Brain pericyte (primary cell): Measurements from ENCODE around the gene TBC1D5.

Experiments
- DNase-seq: peaks from one replicate; pipeline ENCODE4 v3.0.0-alpha.2; 2012; ENCODE audit warnings: low read depth, low spot score

TBC1D5 gene

DNA sequence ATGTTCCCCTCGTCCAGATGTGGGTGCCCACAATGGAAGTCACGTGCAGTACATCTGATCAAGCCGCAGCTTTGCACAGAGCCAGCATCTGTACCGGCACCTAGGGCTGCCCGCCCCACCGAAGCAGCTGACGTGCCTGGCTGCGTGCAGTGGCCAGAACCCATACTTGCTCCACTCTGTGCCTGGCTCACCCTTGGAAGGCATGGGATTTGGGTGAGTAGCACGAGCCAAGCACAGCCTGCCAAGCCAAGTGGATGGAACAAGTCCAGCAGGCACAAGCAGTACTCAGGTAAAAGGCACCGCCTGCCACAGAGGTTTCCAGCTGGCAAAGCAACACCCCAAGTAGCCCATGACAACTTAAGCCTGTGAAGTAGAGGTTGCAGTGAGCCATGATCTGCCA is 261.3 kb downstream of the TBC1D5 start:
- no peak for DNase-seq

DNA sequence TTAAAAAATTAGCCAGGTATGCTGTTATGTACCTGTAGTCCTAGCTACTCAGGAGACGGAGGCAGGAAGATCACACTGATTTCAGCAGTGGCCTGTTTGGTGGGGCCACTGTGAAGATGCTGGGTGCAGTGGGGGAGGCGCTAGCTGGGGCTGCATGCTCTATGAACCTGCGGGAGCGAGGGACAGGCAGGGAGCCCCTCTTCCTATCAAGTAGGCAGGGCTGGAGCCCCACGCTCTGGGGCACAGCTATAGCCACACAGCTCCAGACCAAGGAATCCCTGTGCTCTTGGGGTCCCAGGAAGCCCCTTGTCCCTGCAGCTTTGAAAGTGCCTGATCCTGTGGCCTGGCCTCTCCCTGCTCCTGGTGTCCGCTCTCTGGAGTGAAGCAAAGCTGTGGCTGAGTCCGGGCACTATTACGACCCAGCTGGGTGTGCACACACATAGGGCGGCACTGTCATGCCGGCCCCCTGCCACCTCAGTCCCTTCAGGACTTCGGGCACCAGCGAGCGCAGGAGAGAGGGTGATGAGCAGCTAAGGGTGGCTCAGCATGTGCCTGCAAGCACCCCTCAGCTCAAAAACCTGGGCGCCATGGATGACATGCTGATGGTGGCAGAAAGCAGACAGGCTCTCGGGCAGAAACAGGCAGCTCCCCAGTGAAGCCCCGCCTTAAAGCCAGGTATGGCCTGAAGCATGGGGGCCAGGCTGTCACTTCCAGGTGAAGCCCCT is 262.6 kb downstream of the TBC1D5 start:
- DNase-seq, result no peak

DNA sequence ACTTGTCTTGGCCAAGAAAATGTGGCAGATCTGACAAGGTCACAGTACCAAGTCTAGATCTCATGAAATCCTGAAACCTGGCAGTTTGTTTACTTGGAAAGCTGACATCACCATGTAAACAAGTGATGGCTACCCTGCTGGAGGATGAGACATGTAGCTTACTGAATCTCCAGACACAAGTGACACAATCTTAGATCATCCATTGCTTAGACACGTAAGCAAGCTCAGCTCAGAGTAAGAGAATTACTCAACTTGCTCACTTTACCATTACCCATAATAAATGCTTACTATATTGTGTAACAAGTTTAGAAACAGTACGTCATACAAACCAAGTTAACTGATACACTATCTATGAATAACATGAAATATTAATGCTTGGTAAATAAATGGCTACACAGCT is 263.8 kb downstream of the TBC1D5 start:
- DNase-seq, result no peak

- no peak for DNase-seq
Observed at GRCh38 chr3:17473761-17474160, 268.7 kb downstream of the TBC1D5 start.

DNA sequence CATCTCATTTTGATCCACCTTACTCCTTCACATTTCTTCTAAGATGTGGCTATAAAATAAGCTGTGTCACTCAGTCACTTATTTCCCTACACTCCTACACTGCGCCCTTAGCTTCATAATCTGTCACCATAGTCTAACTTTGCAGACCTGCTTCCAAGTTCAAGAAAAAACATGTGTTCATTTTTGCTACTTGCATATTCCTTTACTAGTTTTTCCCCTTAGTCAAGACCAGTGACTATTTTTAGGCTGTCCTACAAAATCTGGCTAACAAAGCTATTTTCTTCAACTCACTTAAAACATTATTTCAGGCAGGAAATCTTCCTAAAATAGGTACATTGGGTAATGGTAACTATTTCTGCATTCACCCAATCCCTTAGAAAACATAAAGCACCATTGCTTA is 272.5 kb downstream of the TBC1D5 start:
- DNase-seq, result no peak

DNA sequence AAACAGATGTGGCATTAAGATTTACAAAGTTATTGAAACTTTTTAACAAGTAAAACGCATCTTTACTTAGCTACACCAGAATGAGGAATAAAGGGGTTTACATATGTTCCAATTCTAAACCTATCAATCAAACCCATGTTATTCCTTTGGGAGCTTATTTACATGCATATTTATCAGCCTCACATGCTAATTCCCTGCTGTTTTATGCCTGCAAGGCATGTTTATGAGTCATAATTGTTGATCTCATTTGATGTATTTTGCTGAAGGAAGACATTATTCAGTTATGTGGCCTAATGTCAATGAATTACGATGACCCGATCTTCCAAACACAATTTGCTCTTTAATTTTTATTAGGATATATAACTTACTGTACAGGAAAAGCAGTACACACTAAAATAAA is 272.9 kb downstream of the TBC1D5 start:
- DNase-seq, result no peak

DNA sequence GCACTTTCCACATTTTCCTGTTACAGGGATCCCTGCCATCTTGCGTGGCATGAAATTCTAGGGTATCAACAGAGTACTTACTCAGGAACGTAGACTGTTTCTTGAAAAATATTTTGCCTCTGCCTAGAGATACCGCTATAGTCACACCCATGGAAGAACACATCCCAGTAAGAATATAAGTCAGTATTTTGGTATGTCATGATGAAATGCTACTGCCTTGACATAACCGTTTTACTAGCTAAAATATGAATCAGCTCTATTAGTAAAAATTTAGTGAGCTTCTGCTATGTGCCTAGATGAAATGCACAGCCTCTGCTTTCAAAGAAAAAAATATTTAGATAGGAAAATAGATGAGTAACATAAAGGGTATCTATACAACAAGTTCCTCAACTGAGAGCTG is 276.4 kb downstream of the TBC1D5 start:
- DNase-seq, result no peak

DNA sequence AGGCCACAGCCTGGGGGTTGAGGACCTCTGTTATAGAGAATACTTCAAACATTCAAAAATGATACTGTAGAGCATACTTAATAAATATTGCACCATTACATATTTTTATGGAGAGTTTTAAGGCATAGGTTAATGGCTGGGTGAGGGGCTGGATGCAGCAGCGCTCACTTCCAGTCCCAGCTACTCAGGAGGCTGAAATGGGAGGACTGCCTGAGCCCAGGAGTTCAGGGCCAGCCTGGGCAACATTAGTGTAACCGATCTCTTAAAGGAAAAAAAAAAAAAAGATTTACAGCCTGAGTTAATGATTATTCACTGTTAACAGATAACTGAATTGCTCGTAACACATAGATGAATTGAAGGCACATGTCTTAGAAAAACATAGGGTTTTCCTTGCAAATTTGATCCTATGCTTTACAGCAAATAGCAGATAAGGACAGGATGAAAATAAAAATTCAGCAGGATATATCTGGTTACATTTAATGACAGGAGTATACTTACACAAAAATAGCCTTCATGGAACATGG is 282.9 kb downstream of the TBC1D5 start:
- DNase-seq, result no peak

GRCh38 chr3:17456650-17457049 is 285.8 kb downstream of the TBC1D5 start:
- no peak for DNase-seq

- no peak for DNase-seq
Observed at GRCh38 chr3:17456046-17456445, 286.4 kb downstream of the TBC1D5 start.

GRCh38 chr3:17444865-17445264 is 297.6 kb downstream of the TBC1D5 start:
- no peak for DNase-seq

- no peak for DNase-seq
Observed at GRCh38 chr3:17443142-17443541, 299.3 kb downstream of the TBC1D5 start.

DNA sequence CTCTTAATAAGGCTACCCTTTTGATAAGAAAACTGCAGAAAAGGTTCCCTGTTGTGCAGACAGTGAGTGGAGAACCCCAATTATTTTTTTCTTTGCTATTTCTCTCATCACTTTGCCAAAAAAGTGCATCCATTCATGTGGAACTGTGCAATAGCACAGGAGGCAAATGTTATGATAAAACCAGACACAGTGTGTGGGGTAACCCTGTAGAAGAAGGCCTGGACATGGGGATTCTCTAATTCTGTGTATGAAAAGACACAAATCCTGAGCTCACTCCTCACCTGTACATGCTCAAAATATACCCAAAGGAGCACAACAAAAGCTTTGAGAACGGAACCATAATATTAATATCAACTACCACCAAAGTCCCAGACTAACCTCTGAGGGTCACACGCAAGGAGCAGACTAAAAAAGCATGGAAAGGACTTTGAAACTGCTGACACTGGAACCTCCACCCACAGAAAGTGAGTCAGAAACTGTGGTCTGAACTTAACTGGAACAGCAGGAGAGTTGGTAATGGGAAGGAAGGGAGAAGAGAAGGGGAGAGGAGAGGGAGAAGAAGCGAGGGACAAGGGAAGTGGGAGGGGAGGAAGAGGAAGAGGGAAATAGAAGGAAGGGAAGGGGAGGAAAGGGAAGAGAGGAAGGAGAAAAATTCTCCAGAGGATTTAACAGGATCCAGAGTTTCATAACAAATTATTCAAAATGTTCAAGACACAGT is 299.9 kb downstream of the TBC1D5 start:
- DNase-seq, result no peak

DNA sequence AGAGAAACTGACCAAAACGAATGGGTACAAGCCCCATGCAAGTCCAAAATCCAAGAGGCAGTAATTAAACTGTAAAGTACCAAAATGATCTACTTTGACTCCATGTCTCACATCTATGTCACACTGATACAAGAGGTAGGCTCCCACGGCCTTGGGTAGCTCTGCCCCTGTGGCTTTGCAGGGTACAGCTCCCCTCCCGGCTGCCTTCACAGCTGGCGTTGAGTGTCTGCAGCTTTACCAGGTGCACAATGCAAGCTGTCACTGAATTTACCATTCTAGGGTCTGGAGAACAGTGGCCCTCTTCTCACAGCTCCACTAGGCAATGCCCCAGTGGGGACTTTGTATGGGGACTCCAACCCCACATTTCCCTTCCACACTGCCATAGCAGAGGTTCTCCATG is 308.6 kb downstream of the TBC1D5 start:
- no peak for DNase-seq

- DNase-seq, result no peak
Observed at GRCh38 chr3:17432236-17432635, 310.2 kb downstream of the TBC1D5 start.

- DNase-seq, result no peak
Observed at GRCh38 chr3:17431484-17432045, 310.9 kb downstream of the TBC1D5 start.

DNA sequence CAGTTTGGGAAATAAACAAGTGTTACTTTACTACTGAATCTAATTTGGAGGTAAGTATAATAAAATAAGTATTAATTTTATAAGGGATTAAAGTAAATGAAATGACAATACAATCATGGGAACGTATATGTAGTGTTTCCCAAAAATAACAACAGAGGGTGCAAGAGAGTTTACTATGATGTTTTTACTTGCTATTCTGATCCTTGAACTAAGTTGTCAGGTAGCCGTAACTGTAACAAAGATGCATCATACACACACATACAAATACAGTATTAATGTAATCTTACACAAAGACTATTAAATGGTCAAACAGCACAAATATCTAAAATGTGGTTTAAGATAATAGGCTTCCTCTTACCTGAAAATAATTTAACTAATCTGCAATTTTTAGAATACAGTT is 311.4 kb downstream of the TBC1D5 start:
- DNase-seq, result no peak

- DNase-seq, result no peak
Observed at GRCh38 chr3:17430582-17430981, 311.8 kb downstream of the TBC1D5 start.

DNA sequence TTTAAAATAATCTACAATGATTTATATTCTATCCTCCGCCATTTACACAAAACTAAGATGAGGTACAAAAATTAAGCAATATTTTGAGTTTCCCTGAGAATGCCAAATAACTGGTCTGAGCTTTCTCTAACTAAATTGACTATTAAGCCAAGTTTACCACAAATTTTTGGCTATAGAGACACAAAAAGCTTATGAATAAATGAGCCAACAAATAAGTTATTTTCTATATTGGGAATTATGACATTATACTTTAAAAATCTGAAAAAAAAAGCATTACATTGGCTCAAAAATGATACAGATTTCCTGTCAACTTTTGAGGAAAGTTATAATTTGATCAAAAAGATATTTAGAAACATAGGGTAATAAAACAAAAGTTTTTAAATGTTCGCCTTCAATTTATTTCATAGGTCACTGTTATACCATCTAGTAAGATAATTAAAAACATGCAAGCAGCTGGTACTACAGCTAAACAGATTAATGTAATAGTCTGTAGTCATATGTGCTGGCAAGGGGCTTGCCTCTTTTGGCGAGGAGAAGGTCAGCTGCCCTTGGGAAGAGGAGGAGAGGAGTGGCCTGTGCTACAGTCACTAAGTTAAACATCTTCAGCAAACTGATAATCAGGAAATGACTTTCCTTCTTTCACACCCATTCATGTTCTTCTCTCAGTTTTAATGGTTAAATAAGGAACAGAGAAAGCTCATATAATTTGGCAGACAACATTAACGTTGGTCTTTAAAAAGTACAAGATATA is 318.5 kb downstream of the TBC1D5 start:
- no peak for DNase-seq

- no peak for DNase-seq
Observed at GRCh38 chr3:17422636-17423035, 319.8 kb downstream of the TBC1D5 start.

- peak; percentile 41 for DNase-seq
Observed at GRCh38 chr3:17420668-17421067, 321.8 kb downstream of the TBC1D5 start.

GRCh38 chr3:17412950-17413530 is 329.4 kb downstream of the TBC1D5 start:
- peak; percentile 27 for DNase-seq
